HepG2 (cell line): ENCODE results near the gene AURKA. TPM values are rescaled to one million over a fixed set of nuclear protein-coding genes. Genes with fewer than 3 reads are reported as not detected.

ENCODE experiments used
- AKAP8 ChIP-seq: sonication (generic); formaldehyde crosslinking; IDR thresholded peaks from 2 replicates; pipeline ENCODE4 v1.5.1; 2020; ENCODE audit warnings: mild to moderate bottlenecking, missing genetic modification reagents
- CHD4 ChIP-seq: fragments of 200-600 bp; sonication (generic); IDR thresholded peaks from 2 replicates; pipeline ENCODE4 v1.7.0; 2017; ENCODE audit warnings: mild to moderate bottlenecking, low read length, borderline replicate concordance
- GFI1 ChIP-seq: sonication (generic); formaldehyde crosslinking; IDR thresholded peaks from 2 replicates; pipeline ENCODE4 v1.5.0; 2020; ENCODE audit warnings: missing genetic modification reagents, mild to moderate bottlenecking, borderline replicate concordance
- MAFK ChIP-seq, 2 experiments: IDR thresholded peaks in 1 of 2; conservative IDR thresholded peaks in 1 of 2; 2 replicates each; pipeline ENCODE4 v1.6.1; 2011; ENCODE audit warnings: improper control_type of control experiment in 2 of 2, low read length in 2 of 2
- MIER2 ChIP-seq: IDR thresholded peaks from 2 replicates; pipeline ENCODE4 v1.6.1; 2016; ENCODE audit warnings: missing biosample characterization, missing genetic modification reagents
- ONECUT2 ChIP-seq: sonication (generic); formaldehyde crosslinking; IDR thresholded peaks from 2 replicates; pipeline ENCODE4 v1.4.0; 2020; ENCODE audit warnings: missing genetic modification reagents
- RAD51 ChIP-seq: fragments of 450-650 bp; IDR thresholded peaks from 2 replicates; pipeline ENCODE4 v1.6.1; 2016; ENCODE audit warnings: borderline replicate concordance
- RBFOX2 ChIP-seq: fragments of 200-400 bp; formaldehyde crosslinking; IDR thresholded peaks from 2 replicates; pipeline ENCODE4 v1.6.1; 2017; ENCODE audit warnings: low read depth, mild to moderate bottlenecking, low read length
- RXRB ChIP-seq: IDR thresholded peaks from 2 replicates; pipeline ENCODE4 v1.6.1; 2016; ENCODE audit warnings: borderline replicate concordance, missing genetic modification reagents, missing compliant biosample characterization
- SATB2 ChIP-seq: sonication (generic); formaldehyde crosslinking; IDR thresholded peaks from 2 replicates; pipeline ENCODE4 v1.5.0; 2020; ENCODE audit warnings: missing genetic modification reagents
- TSC22D2 ChIP-seq: sonication (generic); formaldehyde crosslinking; IDR thresholded peaks from 2 replicates; pipeline ENCODE4 v1.5.1; 2020; ENCODE audit warnings: missing genetic modification reagents, mild to moderate bottlenecking, borderline replicate concordance
- ZNF234 ChIP-seq: sonication (generic); formaldehyde crosslinking; conservative IDR thresholded peaks from 2 replicates; pipeline ENCODE4 v1.5.1; 2020; ENCODE audit warnings: mild to moderate bottlenecking, missing genetic modification reagents
- ZNF331 ChIP-seq: sonication (generic); formaldehyde crosslinking; IDR thresholded peaks from 2 replicates; pipeline ENCODE4 v1.4.0; 2020; ENCODE audit warnings: missing genetic modification reagents
- ZNF460 ChIP-seq: sonication (generic); formaldehyde crosslinking; IDR thresholded peaks from 2 replicates; pipeline ENCODE4 v1.5.1; 2020; ENCODE audit warnings: missing genetic modification reagents, mild to moderate bottlenecking, borderline replicate concordance
- ZNF713 ChIP-seq: sonication (generic); formaldehyde crosslinking; IDR thresholded peaks from 2 replicates; pipeline ENCODE4 v1.4.0; 2020; ENCODE audit warnings: mild to moderate bottlenecking, missing genetic modification reagents
- polyA plus RNA-seq, 8 experiments: library from polyadenylated mRNA; depleted of rRNA in 3 of 8; stranded (reverse) in 7 of 8; unstranded in 1 of 8; fragments of >200 nt; fragmentation: Illumina TruSeq in 4 of 8; extraction: Trizol in 4 of 8; gene quantifications; 2 replicates each; pipeline versions ENCODE4 v1.2.1 to v1.2.3, GENCODE V29; 2011 to 2016; ENCODE audit warnings: low read depth in 4 of 8, missing spikeins in 1 of 8, mixed read lengths in 1 of 8; ENCODE audit not compliant: insufficient read depth in 1 of 8
- total RNA-seq, 5 experiments: library from RNA; depleted of rRNA; stranded (reverse); fragments of >200 nt; fragmentation: Illumina TruSeq; extraction: Trizol; gene quantifications; 2 replicates each; pipeline ENCODE4 v1.2.3, GENCODE V29; 2016; ENCODE audit warnings: low read depth in 1 of 5
- TF ChIP-seq, protein P1 (sequence below): sonication (generic); formaldehyde crosslinking; IDR thresholded peaks from 2 replicates; pipeline ENCODE4 v1.4.0; 2020; ENCODE audit warnings: low read depth, missing genetic modification reagents
- TF ChIP-seq, protein P2 (sequence below): sonication (generic); formaldehyde crosslinking; IDR thresholded peaks from 2 replicates; pipeline ENCODE4 v1.5.0; 2020; ENCODE audit warnings: mild to moderate bottlenecking, low read depth, missing genetic modification reagents, borderline replicate concordance
- TF ChIP-seq, protein P3 (sequence below): sonication (generic); formaldehyde crosslinking; IDR thresholded peaks from 2 replicates; pipeline ENCODE4 v1.8.0; 2022; ENCODE audit warnings: mild to moderate bottlenecking, missing genetic modification reagents, borderline replicate concordance
- TF ChIP-seq, protein P4 (sequence below): sonication (generic); formaldehyde crosslinking; IDR thresholded peaks from 2 replicates; pipeline ENCODE4 v1.4.0; 2020; ENCODE audit warnings: missing genetic modification reagents
- TF ChIP-seq, protein P5 (sequence below): sonication (generic); formaldehyde crosslinking; IDR thresholded peaks from 2 replicates; pipeline ENCODE4 v1.4.0; 2020; ENCODE audit warnings: missing genetic modification reagents, borderline replicate concordance
- TF ChIP-seq, protein P6 (sequence below): sonication (generic); formaldehyde crosslinking; IDR thresholded peaks from 2 replicates; pipeline ENCODE4 v1.5.0; 2020; ENCODE audit warnings: missing genetic modification reagents, mild to moderate bottlenecking, borderline replicate concordance

Gene AURKA
- total and polyA plus RNA-seq, 2 of the 13 experiments (the other 11 are each of a cell fraction or from before 2014, with no cell fraction given): 96.4 to 224 TPM

DNA sequence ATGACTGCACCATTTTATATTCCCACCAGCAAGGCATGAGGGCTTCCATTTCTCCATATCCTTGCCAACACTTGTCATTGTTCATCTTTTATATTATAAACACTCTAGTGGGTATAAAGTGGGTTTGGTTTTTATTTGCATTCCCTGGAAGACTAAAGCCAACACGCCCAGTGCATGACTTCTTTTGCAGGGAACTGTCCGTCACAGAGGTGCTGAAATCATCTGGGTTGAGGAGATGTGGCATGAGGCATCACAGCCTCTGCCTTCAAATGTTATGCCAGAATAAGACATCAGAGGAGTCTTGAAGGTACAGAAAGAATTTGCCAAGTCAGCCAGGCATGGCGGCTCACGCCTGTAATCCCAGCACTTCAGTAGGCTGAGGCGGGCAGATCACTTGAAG is 63.2 kb downstream of the AURKA start (continued):
- TF ChIP-seq, protein P1, sequence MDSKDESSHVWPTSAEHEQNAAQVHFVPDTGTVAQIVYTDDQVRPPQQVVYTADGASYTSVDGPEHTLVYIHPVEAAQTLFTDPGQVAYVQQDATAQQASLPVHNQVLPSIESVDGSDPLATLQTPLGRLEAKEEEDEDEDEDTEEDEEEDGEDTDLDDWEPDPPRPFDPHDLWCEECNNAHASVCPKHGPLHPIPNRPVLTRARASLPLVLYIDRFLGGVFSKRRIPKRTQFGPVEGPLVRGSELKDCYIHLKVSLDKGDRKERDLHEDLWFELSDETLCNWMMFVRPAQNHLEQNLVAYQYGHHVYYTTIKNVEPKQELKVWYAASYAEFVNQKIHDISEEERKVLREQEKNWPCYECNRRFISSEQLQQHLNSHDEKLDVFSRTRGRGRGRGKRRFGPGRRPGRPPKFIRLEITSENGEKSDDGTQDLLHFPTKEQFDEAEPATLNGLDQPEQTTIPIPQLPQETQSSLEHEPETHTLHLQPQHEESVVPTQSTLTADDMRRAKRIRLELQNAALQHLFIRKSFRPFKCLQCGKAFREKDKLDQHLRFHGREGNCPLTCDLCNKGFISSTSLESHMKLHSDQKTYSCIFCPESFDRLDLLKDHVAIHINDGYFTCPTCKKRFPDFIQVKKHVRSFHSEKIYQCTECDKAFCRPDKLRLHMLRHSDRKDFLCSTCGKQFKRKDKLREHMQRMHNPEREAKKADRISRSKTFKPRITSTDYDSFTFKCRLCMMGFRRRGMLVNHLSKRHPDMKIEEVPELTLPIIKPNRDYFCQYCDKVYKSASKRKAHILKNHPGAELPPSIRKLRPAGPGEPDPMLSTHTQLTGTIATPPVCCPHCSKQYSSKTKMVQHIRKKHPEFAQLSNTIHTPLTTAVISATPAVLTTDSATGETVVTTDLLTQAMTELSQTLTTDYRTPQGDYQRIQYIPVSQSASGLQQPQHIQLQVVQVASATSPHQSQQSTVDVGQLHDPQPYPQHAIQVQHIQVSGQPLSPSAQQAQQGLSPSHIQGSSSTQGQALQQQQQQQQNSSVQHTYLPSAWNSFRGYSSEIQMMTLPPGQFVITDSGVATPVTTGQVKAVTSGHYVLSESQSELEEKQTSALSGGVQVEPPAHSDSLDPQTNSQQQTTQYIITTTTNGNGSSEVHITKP (CRISPR knock-in tag): no peak
- 0 out of 2 replicates have a peak, but pooled peaks have one; percentile 65 for TF ChIP-seq SATB2
- no peak for TF ChIP-seq TSC22D2 (CRISPR knock-in tag)
- TF ChIP-seq ZNF713 (CRISPR knock-in tag): no peak
- TF ChIP-seq CHD4: no peak
- peak; percentile 54; the same call in 1 of the 2 replicates for TF ChIP-seq ZNF331 (CRISPR knock-in tag)
- TF ChIP-seq, protein P2, sequence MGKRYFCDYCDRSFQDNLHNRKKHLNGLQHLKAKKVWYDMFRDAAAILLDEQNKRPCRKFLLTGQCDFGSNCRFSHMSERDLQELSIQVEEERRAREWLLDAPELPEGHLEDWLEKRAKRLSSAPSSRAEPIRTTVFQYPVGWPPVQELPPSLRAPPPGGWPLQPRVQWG (CRISPR knock-in tag): no peak
- no peak for TF ChIP-seq ZNF234 (CRISPR knock-in tag)
- TF ChIP-seq, protein P3, sequence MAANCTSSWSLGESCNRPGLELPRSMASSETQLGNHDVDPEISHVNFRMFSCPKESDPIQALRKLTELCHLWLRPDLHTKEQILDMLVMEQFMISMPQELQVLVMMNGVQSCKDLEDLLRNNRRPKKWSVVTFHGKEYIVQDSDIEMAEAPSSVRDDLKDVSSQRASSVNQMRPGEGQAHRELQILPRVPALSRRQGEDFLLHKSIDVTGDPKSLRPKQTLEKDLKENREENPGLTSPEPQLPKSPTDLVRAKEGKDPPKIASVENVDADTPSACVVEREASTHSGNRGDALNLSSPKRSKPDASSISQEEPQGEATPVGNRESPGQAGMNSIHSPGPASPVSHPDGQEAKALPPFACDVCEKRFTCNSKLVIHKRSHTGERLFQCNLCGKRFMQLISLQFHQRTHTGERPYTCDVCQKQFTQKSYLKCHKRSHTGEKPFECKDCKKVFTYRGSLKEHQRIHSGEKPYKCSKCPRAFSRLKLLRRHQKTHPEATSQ (CRISPR knock-in tag): no peak
- TF ChIP-seq AKAP8: no peak
- TF ChIP-seq, protein P4, sequence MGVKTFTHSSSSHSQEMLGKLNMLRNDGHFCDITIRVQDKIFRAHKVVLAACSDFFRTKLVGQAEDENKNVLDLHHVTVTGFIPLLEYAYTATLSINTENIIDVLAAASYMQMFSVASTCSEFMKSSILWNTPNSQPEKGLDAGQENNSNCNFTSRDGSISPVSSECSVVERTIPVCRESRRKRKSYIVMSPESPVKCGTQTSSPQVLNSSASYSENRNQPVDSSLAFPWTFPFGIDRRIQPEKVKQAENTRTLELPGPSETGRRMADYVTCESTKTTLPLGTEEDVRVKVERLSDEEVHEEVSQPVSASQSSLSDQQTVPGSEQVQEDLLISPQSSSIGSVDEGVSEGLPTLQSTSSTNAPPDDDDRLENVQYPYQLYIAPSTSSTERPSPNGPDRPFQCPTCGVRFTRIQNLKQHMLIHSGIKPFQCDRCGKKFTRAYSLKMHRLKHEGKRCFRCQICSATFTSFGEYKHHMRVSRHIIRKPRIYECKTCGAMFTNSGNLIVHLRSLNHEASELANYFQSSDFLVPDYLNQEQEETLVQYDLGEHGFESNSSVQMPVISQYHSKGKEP (CRISPR knock-in tag): no peak
- no peak for TF ChIP-seq MAFK (conservative IDR thresholded peaks at IDR 0.05 in 1 of 2, IDR thresholded peaks at IDR 0.05 in 1 of 2; ENCODE audit: low read length in 2 of 2)
- TF ChIP-seq, protein P5, sequence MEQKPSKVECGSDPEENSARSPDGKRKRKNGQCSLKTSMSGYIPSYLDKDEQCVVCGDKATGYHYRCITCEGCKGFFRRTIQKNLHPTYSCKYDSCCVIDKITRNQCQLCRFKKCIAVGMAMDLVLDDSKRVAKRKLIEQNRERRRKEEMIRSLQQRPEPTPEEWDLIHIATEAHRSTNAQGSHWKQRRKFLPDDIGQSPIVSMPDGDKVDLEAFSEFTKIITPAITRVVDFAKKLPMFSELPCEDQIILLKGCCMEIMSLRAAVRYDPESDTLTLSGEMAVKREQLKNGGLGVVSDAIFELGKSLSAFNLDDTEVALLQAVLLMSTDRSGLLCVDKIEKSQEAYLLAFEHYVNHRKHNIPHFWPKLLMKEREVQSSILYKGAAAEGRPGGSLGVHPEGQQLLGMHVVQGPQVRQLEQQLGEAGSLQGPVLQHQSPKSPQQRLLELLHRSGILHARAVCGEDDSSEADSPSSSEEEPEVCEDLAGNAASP: no peak; the same call in 1 of the 2 replicates
- no peak for TF ChIP-seq ONECUT2
- peak; percentile 37; the same call in 1 of the 2 replicates for TF ChIP-seq RXRB (CRISPR knock-in tag)
- TF ChIP-seq GFI1 (CRISPR knock-in tag): no peak
- TF ChIP-seq, protein P6, sequence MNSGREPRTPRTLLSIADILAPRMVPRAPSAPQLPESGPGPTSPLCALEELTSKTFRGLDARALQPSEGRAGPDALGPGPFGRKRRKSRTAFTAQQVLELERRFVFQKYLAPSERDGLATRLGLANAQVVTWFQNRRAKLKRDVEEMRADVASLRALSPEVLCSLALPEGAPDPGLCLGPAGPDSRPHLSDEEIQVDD (CRISPR knock-in tag): no peak
- TF ChIP-seq RAD51: no peak
- peak; percentile 99 for TF ChIP-seq MIER2 (CRISPR knock-in tag)
- no peak for TF ChIP-seq ZNF460 (CRISPR knock-in tag)
- no peak for TF ChIP-seq RBFOX2
